ENCODE results near the gene PRELP. TPM values are rescaled to one million over a fixed set of nuclear protein-coding genes. Genes with fewer than 3 reads are reported as not detected.

Gene PRELP
- total and polyA plus RNA-seq, 10 of the 15 experiments (the other 5 are each of a cell fraction or from before 2014, with no cell fraction given): 0.03 to 0.05 TPM; not detected in 8

GRCh38 chr1:203454986-203455471, 20.6 kb upstream of the PRELP start:
- Histone ChIP-seq H3K4me3 (no peak overlapping the region), H3K36me3 (ENCODE audit: control insufficient read depth in 2 of 2, insufficient read depth in 2 of 2, low read length in 1 of 2) (no peaks in the 10 kb centered on the region), H2AFZ (ENCODE audit: control insufficient read depth, low read depth, low read length) (no peak overlapping the region), H3K27me3 (replicated peaks in 1 of 2; ENCODE audit: control insufficient read depth in 2 of 2, insufficient read depth in 2 of 2, low read length in 1 of 2) (no peaks in the 10 kb centered on the region), H3K9me3 (replicated peaks; ENCODE audit: control insufficient read depth, insufficient read depth, low read length) (no peaks in the 10 kb centered on the region), H3K9ac (ENCODE audit: control insufficient read depth, insufficient read depth, low read length) (no peak overlapping the region), H3K4me2 (ENCODE audit: control insufficient read depth, insufficient read depth) (no peak overlapping the region), H3K27ac (ENCODE audit: control insufficient read depth, insufficient read depth) (no peak overlapping the region), H3K4me1 (ENCODE audit: control insufficient read depth, insufficient read depth, low read length) (peaks cover 3% of the 10 kb centered on the region; the same call in 1 of the 2 replicates), H4K20me1 (ENCODE audit: control insufficient read depth, insufficient read depth) (no peaks in the 10 kb centered on the region), H3K79me2 (ENCODE audit: control insufficient read depth, insufficient read depth, low read length) (no peaks in the 10 kb centered on the region)
- SMC1A ChIA-PET (ENCODE audit: uncharacterized antibody, unreplicated experiment): interaction anchor here (1.1 to 5.0 kb wide), 5 partner anchors 22 to 115 kb away, joined by 3 to 16 read pairs (median 7); partner anchors contain the start of gene PRELP
- RAD21 ChIA-PET (ENCODE audit: unreplicated experiment): interaction anchor here (1.2 to 1.4 kb wide), 2 partner anchors 13 to 15 kb away, joined by 3 to 4 read pairs; no protein-coding TSS in a partner anchor
- DNase-seq (ENCODE audit: low read depth, low spot score) (no peak), ATAC-seq (no peak), FAIRE-seq (no peak)
- CTCF ChIA-PET: interaction anchor here (1.1 to 5.5 kb wide), 7 partner anchors 9 to 188 kb away, joined by 4 to 73 read pairs (median 6); no protein-coding TSS in a partner anchor
- POLR2A ChIA-PET: no interaction called here
- 60% methylated on average over 18 of the region's 18 CpGs for WGBS (ENCODE audit: insufficient coverage, insufficient replicate concordance, low lambda C conversion rate, missing lambda C conversion rate)
- no TSS peak for BruUV-seq (replicated peaks)
- in situ Hi-C loops (cut with MboI): no loop called here
- intact Hi-C loops (cut with micrococcal nuclease; ENCODE audit: unreplicated experiment): no loop called here
- TF ChIP-seq YBX1 (IDR thresholded peaks at IDR 0.05): no peak
- TF ChIP-seq LARP7 (IDR thresholded peaks at IDR 0.05): no peak
- no peak for TF ChIP-seq ZZZ3 (IDR thresholded peaks at IDR 0.05; ENCODE audit: control insufficient read depth, insufficient read length, low read depth)
- TF ChIP-seq, protein P1, sequence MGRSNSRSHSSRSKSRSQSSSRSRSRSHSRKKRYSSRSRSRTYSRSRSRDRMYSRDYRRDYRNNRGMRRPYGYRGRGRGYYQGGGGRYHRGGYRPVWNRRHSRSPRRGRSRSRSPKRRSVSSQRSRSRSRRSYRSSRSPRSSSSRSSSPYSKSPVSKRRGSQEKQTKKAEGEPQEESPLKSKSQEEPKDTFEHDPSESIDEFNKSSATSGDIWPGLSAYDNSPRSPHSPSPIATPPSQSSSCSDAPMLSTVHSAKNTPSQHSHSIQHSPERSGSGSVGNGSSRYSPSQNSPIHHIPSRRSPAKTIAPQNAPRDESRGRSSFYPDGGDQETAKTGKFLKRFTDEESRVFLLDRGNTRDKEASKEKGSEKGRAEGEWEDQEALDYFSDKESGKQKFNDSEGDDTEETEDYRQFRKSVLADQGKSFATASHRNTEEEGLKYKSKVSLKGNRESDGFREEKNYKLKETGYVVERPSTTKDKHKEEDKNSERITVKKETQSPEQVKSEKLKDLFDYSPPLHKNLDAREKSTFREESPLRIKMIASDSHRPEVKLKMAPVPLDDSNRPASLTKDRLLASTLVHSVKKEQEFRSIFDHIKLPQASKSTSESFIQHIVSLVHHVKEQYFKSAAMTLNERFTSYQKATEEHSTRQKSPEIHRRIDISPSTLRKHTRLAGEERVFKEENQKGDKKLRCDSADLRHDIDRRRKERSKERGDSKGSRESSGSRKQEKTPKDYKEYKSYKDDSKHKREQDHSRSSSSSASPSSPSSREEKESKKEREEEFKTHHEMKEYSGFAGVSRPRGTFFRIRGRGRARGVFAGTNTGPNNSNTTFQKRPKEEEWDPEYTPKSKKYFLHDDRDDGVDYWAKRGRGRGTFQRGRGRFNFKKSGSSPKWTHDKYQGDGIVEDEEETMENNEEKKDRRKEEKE (IDR thresholded peaks at IDR 0.05): no peak
- TF ChIP-seq SREBF1 (IDR thresholded peaks at IDR 0.05; ENCODE audit: low read length): no peak
- no peak for TF ChIP-seq ZNF622 (IDR thresholded peaks at IDR 0.05)
- TF ChIP-seq CUX1 (IDR thresholded peaks at IDR 0.05; ENCODE audit: insufficient replicate concordance, low read depth, low read length): no peak
- no peak for TF ChIP-seq PBX3 (IDR thresholded peaks at IDR 0.05; ENCODE audit: insufficient replicate concordance, low read depth, low read length)
- no peak for TF ChIP-seq POU2F2 (IDR thresholded peaks at IDR 0.05; ENCODE audit: borderline replicate concordance, low read depth, low read length)
- TF ChIP-seq ZBTB4 (CRISPR knock-in tag; IDR thresholded peaks at IDR 0.05): no peak
- no peak for TF ChIP-seq SREBF2 (IDR thresholded peaks at IDR 0.05; ENCODE audit: low read length)

Data from GM12878 (cell line).